ENCODE data around the gene ARRB1. TPM values are rescaled to one million over a fixed set of nuclear protein-coding genes. Genes with fewer than 3 reads are reported as not detected.

Gene ARRB1
- total and polyA plus RNA-seq, 2 of the 13 experiments (the other 11 are each of a cell fraction or from before 2014, with no cell fraction given), result 22.5 to 35.7 TPM

DNA sequence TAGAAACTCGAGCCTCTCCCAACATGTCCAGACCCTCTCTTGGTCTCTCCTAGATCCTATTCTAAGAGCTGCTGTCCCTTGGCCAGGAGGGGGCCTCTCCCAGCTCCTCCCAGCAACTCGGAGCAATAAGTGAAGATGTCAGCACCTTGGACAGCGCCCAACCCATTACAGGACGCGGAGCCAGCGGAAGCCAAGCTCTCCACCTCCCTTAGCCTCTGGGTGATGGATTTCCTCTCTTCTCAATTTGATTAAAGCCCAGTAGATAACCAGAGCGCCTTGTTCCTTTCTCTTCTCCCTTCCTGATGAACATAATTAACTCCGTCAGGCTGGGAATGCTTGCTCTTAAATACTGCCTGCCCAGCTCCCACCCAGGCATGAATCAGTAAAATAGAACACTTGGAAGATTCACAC, 137.0 kb downstream of the ARRB1 start (continued):
- TF ChIP-seq, protein P1, sequence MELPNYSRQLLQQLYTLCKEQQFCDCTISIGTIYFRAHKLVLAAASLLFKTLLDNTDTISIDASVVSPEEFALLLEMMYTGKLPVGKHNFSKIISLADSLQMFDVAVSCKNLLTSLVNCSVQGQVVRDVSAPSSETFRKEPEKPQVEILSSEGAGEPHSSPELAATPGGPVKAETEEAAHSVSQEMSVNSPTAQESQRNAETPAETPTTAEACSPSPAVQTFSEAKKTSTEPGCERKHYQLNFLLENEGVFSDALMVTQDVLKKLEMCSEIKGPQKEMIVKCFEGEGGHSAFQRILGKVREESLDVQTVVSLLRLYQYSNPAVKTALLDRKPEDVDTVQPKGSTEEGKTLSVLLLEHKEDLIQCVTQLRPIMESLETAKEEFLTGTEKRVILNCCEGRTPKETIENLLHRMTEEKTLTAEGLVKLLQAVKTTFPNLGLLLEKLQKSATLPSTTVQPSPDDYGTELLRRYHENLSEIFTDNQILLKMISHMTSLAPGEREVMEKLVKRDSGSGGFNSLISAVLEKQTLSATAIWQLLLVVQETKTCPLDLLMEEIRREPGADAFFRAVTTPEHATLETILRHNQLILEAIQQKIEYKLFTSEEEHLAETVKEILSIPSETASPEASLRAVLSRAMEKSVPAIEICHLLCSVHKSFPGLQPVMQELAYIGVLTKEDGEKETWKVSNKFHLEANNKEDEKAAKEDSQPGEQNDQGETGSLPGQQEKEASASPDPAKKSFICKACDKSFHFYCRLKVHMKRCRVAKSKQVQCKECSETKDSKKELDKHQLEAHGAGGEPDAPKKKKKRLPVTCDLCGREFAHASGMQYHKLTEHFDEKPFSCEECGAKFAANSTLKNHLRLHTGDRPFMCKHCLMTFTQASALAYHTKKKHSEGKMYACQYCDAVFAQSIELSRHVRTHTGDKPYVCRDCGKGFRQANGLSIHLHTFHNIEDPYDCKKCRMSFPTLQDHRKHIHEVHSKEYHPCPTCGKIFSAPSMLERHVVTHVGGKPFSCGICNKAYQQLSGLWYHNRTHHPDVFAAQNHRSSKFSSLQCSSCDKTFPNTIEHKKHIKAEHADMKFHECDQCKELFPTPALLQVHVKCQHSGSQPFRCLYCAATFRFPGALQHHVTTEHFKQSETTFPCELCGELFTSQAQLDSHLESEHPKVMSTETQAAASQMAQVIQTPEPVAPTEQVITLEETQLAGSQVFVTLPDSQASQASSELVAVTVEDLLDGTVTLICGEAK (IDR thresholded peaks at IDR 0.05), result no peak
- TF ChIP-seq, protein P1 (CRISPR knock-in tag; IDR thresholded peaks at IDR 0.05), result peak; percentile 80
- TF ChIP-seq ZNF777 (CRISPR knock-in tag; IDR thresholded peaks at IDR 0.05), result peak; percentile 72
- TF ChIP-seq PHF8 (CRISPR knock-in tag; IDR thresholded peaks at IDR 0.05), result no peak
- no peak for TF ChIP-seq PAWR (CRISPR knock-in tag; IDR thresholded peaks at IDR 0.05; ENCODE audit: borderline replicate concordance)
- peak; percentile 35; the same call in 1 of the 2 replicates for TF ChIP-seq ZNF350 (CRISPR knock-in tag; IDR thresholded peaks at IDR 0.05; ENCODE audit: borderline replicate concordance, low read depth)
- TF ChIP-seq, protein P2, sequence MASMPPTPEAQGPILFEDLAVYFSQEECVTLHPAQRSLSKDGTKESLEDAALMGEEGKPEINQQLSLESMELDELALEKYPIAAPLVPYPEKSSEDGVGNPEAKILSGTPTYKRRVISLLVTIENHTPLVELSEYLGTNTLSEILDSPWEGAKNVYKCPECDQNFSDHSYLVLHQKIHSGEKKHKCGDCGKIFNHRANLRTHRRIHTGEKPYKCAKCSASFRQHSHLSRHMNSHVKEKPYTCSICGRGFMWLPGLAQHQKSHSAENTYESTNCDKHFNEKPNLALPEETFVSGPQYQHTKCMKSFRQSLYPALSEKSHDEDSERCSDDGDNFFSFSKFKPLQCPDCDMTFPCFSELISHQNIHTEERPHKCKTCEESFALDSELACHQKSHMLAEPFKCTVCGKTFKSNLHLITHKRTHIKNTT (CRISPR knock-in tag; IDR thresholded peaks at IDR 0.05), result no peak

MicroRNA genes within 50 kb of the gene (microRNA counts, 767-probe panel; counts per million panel counts)
- not detected for microRNA hsa-miR-326

Small RNA genes lying within 50 kb of the gene (microRNA-seq; reads per million reads assigned to microRNA genes)
- gene MIR326, result 52.6 reads per million, percentile 68 among the genes with 10 or more reads in this experiment

Small RNA genes lying within 50 kb of the gene (small RNA-seq; reads per million reads assigned to genes)
- gene MIR326 (ENCODE audit: insufficient read depth in 2 of 3, insufficient read length in 3 of 3, low read depth in 2 of 3, low replicate concordance in 1 of 3), result 0 to 0.97 (median 0.10) reads per million in 3 experiments
- gene SNORD15A (ENCODE audit: insufficient read depth in 2 of 3, insufficient read length in 3 of 3, low read depth in 2 of 3, low replicate concordance in 1 of 3), result 0 reads per million in 3 experiments

Other genes starting within 250 kb of the ARRB1 start
- gene SLCO2B1, start 200.6 kb downstream of the ARRB1 start, total RNA-seq (2016; rRNA removed; fragmentation: Illumina TruSeq; extraction: Trizol), result 7.6 and 15.3 TPM in 2 replicates
- 19.8 and 29.6 TPM in 2 replicates for gene SLCO2B1, start 200.6 kb downstream of the ARRB1 start, polyA plus RNA-seq (2011; rRNA removed)
- gene TPBGL, start 110.9 kb downstream of the ARRB1 start, total RNA-seq (2016; rRNA removed; fragmentation: Illumina TruSeq; extraction: Trizol), result not detected in 2 replicates
- gene TPBGL, start 110.9 kb downstream of the ARRB1 start, polyA plus RNA-seq (2011; rRNA removed), result not detected in 2 replicates
- 2,143 and 2,814 TPM in 2 replicates for gene RPS3, start 47.9 kb upstream of the ARRB1 start, total RNA-seq (2016; rRNA removed; fragmentation: Illumina TruSeq; extraction: Trizol)
- gene RPS3, start 47.9 kb upstream of the ARRB1 start, polyA plus RNA-seq (2011; rRNA removed), result 3,295 and 3,616 TPM in 2 replicates
- gene KLHL35, start 81.5 kb upstream of the ARRB1 start, total RNA-seq (2016; rRNA removed; fragmentation: Illumina TruSeq; extraction: Trizol), result not detected in 2 replicates
- not detected in 2 replicates for gene KLHL35, start 81.5 kb upstream of the ARRB1 start, polyA plus RNA-seq (2011; rRNA removed)
- gene GDPD5, start 174.3 kb upstream of the ARRB1 start, total RNA-seq (2016; rRNA removed; fragmentation: Illumina TruSeq; extraction: Trizol), result 35.8 and 67.5 TPM in 2 replicates
- gene GDPD5, start 174.3 kb upstream of the ARRB1 start, polyA plus RNA-seq (2011; rRNA removed), result 55.0 and 55.2 TPM in 2 replicates
- gene SERPINH1, start 210.6 kb upstream of the ARRB1 start, total RNA-seq (2016; rRNA removed; fragmentation: Illumina TruSeq; extraction: Trizol), result 31.3 and 83.8 TPM in 2 replicates
- gene SERPINH1, start 210.6 kb upstream of the ARRB1 start, polyA plus RNA-seq (2011; rRNA removed), result 83.6 and 101 TPM in 2 replicates